ENCODE data around the gene HEG1. TPM values are rescaled to one million over a fixed set of nuclear protein-coding genes. Genes with fewer than 3 reads are reported as not detected.

The HEG1 gene
- total and polyA plus RNA-seq, 2 experiments from 2014 or later, result 27.2 to 27.3 TPM

GRCh38 chr3:124993466-124993865 is 62.3 kb downstream of the HEG1 start:
- no peaks in the 10 kb centered on the region for H3K4me1 ChIP-seq (ENCODE audit: insufficient read depth)
- H2AFZ ChIP-seq, result no peak overlapping the region
- no peaks in the 10 kb centered on the region for H3K9me3 ChIP-seq (ENCODE audit: low read depth)
- TF ChIP-seq CTCF (IDR thresholded peaks at IDR 0.05; ENCODE audit: poor library complexity), result no peak
- TF ChIP-seq EZH2phosphoT487 (IDR thresholded peaks at IDR 0.05; ENCODE audit: low read depth, severe bottlenecking, unreplicated experiment), result no peak
- TF ChIP-seq EZH2 (IDR thresholded peaks at IDR 0.05; ENCODE audit: borderline replicate concordance), result no peak
- H3K27me3 ChIP-seq, result no peaks in the 10 kb centered on the region
- no peaks in the 10 kb centered on the region for H3K9me2 ChIP-seq (replicated peaks; ENCODE audit: insufficient read depth)
- H3K36me3 ChIP-seq (replicated peaks; ENCODE audit: insufficient read depth, low read depth), result no peaks in the 10 kb centered on the region
- H3K79me2 ChIP-seq, result no peaks in the 10 kb centered on the region
- H4K20me1 ChIP-seq (ENCODE audit: insufficient read depth, poor library complexity, severe bottlenecking), result no peaks in the 10 kb centered on the region
- no peak overlapping the region for H3K4me3 ChIP-seq
- H3K27ac ChIP-seq, result no peak overlapping the region
- H3K4me2 ChIP-seq, result no peak overlapping the region
- no peak for DNase-seq (ENCODE audit: low spot score)
- WGBS (ENCODE audit: low lambda C conversion rate, missing lambda C conversion rate), result 93% methylated on average over 7 of the region's 7 CpGs

GRCh38 chr3:124992041-124992440 is 63.8 kb downstream of the HEG1 start:
- Histone ChIP-seq H3K27me3 (no peaks in the 10 kb centered on the region), H3K4me2 (no peak overlapping the region), H4K20me1 (ENCODE audit: insufficient read depth, poor library complexity, severe bottlenecking) (no peaks in the 10 kb centered on the region), H3K9me2 (replicated peaks; ENCODE audit: insufficient read depth) (no peaks in the 10 kb centered on the region), H3K36me3 (replicated peaks; ENCODE audit: insufficient read depth, low read depth) (no peaks in the 10 kb centered on the region), H3K4me3 (no peak overlapping the region), H3K79me2 (no peaks in the 10 kb centered on the region), H3K27ac (peak overlapping the region; percentile 71), H2AFZ (no peak overlapping the region), H3K4me1 (ENCODE audit: insufficient read depth) (no peaks in the 10 kb centered on the region), H3K9me3 (ENCODE audit: low read depth) (no peaks in the 10 kb centered on the region)
- TF ChIP-seq CTCF (IDR thresholded peaks at IDR 0.05; ENCODE audit: poor library complexity) (no peak), EZH2 (IDR thresholded peaks at IDR 0.05; ENCODE audit: borderline replicate concordance) (no peak), EZH2phosphoT487 (IDR thresholded peaks at IDR 0.05; ENCODE audit: low read depth, severe bottlenecking, unreplicated experiment) (no peak)
- peak; percentile 70 for DNase-seq (ENCODE audit: low spot score)
- 75% methylated on average over 5 of the region's 5 CpGs for whole genome bisulfite sequencing (ENCODE audit: low lambda C conversion rate, missing lambda C conversion rate)

- no peak overlapping the region for H2AFZ ChIP-seq
- peak overlapping the region; percentile 84 for H3K27ac ChIP-seq
- no peaks in the 10 kb centered on the region for H3K36me3 ChIP-seq (replicated peaks; ENCODE audit: insufficient read depth, low read depth)
- H3K4me2 ChIP-seq, result no peak overlapping the region
- H3K79me2 ChIP-seq, result no peaks in the 10 kb centered on the region
- no peaks in the 10 kb centered on the region for H4K20me1 ChIP-seq (ENCODE audit: insufficient read depth, poor library complexity, severe bottlenecking)
- peak; percentile 42 for DNase-seq (ENCODE audit: low spot score)
- H3K4me3 ChIP-seq, result no peak overlapping the region
- TF ChIP-seq EZH2phosphoT487 (IDR thresholded peaks at IDR 0.05; ENCODE audit: low read depth, severe bottlenecking, unreplicated experiment) (no peak), CTCF (IDR thresholded peaks at IDR 0.05; ENCODE audit: poor library complexity) (peak; percentile 55)
- no peaks in the 10 kb centered on the region for H3K9me3 ChIP-seq (ENCODE audit: low read depth)
- no peaks in the 10 kb centered on the region for H3K27me3 ChIP-seq
- WGBS (ENCODE audit: low lambda C conversion rate, missing lambda C conversion rate), result 78% methylated on average over 7 of the region's 7 CpGs
- H3K4me1 ChIP-seq (ENCODE audit: insufficient read depth), result peaks cover 12% of the 10 kb centered on the region
- no peaks in the 10 kb centered on the region for H3K9me2 ChIP-seq (replicated peaks; ENCODE audit: insufficient read depth)
Measured at GRCh38 chr3:124986192-124987143, 69.3 kb downstream of the HEG1 start.
